Ovary (tissue), 3 donors: ENCODE results near the gene DNAI1.

Experiments
- EP300 ChIP-seq: sonication (generic); formaldehyde crosslinking; IDR thresholded peaks from one replicate; pipeline ENCODE4 v1.6.1; 2017; ENCODE audit warnings: antibody characterized with exemption
- POLR2A ChIP-seq: fragments of 450-650 bp; IDR thresholded peaks from one replicate; pipeline ENCODE4 v1.6.1; 2017; ENCODE audit warnings: antibody characterized with exemption, mild to moderate bottlenecking, moderate library complexity
- TF ChIP-seq, protein P1 (sequence below), 3 donors: fragments of 450-650 bp in 2 of 3; fragments of 200-600 bp in 1 of 3; IDR thresholded peaks; one replicate each; pipeline versions ENCODE4 v1.5.1 to v1.8.0; 2016 to 2022; ENCODE audit warnings: antibody characterized with exemption in 3 of 3, mild to moderate bottlenecking in 1 of 3
- donor health status: DM: no; HTN: no; CAD: no.

DNA sequence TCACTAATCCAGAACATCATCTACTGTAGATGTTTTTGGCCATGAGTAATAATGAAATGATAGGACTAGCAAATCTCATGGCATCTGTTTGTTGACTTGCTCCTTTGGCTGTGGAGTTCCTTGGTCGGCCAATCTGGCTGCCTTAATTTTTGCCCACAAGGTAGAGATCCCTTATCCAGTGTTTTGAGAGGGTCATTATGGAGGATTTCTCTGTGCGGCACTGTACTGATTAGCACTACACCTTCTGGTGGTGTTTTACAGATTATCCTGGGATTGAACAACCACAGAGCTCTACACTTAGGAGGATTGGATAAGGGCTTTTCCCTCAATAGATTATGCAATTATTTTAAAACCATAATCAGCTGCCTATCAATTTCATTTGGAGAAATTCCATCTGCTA, 67.4 kb downstream of the DNAI1 start:
- TF ChIP-seq, protein P1, sequence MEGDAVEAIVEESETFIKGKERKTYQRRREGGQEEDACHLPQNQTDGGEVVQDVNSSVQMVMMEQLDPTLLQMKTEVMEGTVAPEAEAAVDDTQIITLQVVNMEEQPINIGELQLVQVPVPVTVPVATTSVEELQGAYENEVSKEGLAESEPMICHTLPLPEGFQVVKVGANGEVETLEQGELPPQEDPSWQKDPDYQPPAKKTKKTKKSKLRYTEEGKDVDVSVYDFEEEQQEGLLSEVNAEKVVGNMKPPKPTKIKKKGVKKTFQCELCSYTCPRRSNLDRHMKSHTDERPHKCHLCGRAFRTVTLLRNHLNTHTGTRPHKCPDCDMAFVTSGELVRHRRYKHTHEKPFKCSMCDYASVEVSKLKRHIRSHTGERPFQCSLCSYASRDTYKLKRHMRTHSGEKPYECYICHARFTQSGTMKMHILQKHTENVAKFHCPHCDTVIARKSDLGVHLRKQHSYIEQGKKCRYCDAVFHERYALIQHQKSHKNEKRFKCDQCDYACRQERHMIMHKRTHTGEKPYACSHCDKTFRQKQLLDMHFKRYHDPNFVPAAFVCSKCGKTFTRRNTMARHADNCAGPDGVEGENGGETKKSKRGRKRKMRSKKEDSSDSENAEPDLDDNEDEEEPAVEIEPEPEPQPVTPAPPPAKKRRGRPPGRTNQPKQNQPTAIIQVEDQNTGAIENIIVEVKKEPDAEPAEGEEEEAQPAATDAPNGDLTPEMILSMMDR (IDR thresholded peaks at IDR 0.05): no peak
- no peak for TF ChIP-seq EP300
- no peak for TF ChIP-seq POLR2A
